Muscle layer of duodenum (tissue), 2 donors: Measurements from ENCODE around the gene PIAS4.
"Not testable (repeated sequence)": the region's sequence is repeated elsewhere in the genome, so short reads cannot be mapped to it uniquely, and the experiment has no call there.

Experiments used
- H3K27ac ChIP-seq: one replicate; pipeline ENCODE4 v1.7.0; 2013; ENCODE audit warnings: mild to moderate bottlenecking, low read length
- H3K27me3 ChIP-seq: one replicate; pipeline ENCODE4 v1.7.0; 2013; ENCODE audit warnings: low read depth, mild to moderate bottlenecking, control low read depth, low read length
- H3K36me3 ChIP-seq, 2 donors: one replicate each; pipeline ENCODE4 v1.7.0; 2013; ENCODE audit warnings: low read length in 2 of 2, control low read depth in 1 of 2, mild to moderate bottlenecking in 1 of 2; ENCODE audit not compliant: insufficient read depth in 2 of 2, control insufficient read depth in 1 of 2
- H3K4me1 ChIP-seq, 2 donors: one replicate each; pipeline ENCODE4 v1.7.0; 2013; ENCODE audit warnings: low read length in 2 of 2, mild to moderate bottlenecking in 2 of 2, control low read depth in 1 of 2, moderate library complexity in 1 of 2; ENCODE audit not compliant: insufficient read depth in 2 of 2, control insufficient read depth in 1 of 2
- H3K4me3 ChIP-seq, 2 donors: one replicate each; pipeline ENCODE4 v1.7.0; 2013; ENCODE audit warnings: low read length in 2 of 2, low read depth in 1 of 2, mild to moderate bottlenecking in 1 of 2
- H3K9me3 ChIP-seq, 2 donors: one replicate each; pipeline ENCODE4 v1.7.0; 2013; ENCODE audit warnings: low read length in 2 of 2, control low read depth in 1 of 2, mild to moderate bottlenecking in 1 of 2; ENCODE audit not compliant: control insufficient read depth in 1 of 2
- donor health status: healthy.

PIAS4 gene

DNA sequence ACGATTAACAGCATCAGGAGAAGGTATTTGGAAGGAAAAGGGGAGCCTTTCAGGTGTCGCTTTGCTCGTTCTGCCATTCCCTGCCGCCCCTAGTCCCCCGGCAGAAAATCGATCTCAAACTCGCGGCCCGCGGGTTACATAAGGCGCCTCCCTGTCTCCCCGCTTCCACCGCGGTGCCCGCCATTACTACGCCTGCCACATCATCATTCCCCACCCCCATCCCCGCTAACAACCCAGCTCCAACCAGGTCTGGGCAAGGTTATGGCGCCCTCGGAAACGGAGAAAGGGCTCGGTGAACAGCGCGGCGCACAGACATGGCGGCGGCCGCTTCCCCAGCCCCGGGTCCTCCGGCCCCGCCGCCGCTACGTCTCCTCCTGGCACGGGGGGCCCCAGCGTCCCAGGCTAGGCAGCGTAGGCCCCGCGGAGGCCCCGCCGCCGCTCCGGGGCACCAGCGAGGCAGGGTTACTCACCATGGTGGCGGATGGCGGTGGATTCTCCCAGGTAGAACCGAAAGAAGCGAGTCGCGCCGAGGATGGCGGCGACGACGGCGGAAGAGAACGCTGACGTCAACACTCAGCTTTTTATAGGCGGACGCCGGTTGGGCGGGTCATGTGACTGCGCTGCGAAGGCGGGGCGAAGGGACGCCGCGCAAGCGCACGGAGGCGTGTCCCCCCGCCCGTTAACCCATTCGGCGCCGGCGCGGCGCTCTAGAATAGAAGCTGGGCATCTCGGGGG lies 22.5 kb upstream of the PIAS4 start, which contains the start of gene EEF2:
TSS of gene EEF2 (minus strand) at position 556 of the 735 bp plus-strand sequence. CDS start at position 473, 83 bp downstream.
- H3K9me3 ChIP-seq: no peaks in the 10 kb centered on the region
- peak within 1 kb of the TSS; percentile 77 to 81 for H3K4me3 ChIP-seq
- peaks cover 8 to 47% of the 10 kb centered on the region in 2 donors for H3K4me1 ChIP-seq
- H3K27me3 ChIP-seq: no peaks in the 10 kb centered on the region
- peak within 1 kb of the TSS; percentile 95 for H3K27ac ChIP-seq
- peaks cover 41 to 42% of the 10 kb centered on the region in 2 donors for H3K36me3 ChIP-seq

DNA sequence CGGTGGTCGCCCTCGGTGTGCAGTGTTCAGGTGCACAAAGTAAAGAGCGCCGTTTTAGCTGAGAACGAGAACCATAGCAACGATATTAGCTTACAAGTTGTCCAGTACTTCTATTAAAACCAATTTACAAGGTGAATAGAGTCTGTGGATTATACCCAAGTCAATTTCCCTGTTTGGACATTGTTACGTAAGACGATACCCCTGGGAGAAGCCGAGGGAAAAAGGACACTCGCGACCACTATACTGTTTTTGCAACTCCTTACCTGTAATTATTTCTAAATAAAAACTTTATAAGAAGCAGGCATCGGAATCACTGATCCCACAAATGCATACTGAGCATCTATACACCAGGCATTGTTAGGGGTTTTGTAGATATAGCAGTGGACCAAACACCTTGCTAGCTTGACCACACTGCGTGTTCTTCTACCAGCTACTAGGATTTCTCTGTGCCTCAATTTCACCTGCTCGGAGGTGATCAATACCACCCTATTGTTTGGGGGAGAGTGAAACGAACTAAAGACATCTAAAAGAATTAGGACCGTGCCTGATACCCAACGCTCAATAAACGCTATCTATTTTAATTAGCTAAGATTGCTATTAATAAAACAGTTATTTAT lies 21.8 kb upstream of the PIAS4 start:
- Histone ChIP-seq H3K4me1 (peaks cover 8 to 47% of the 10 kb centered on the region in 2 donors), H3K36me3 (peaks cover 34 to 35% of the 10 kb centered on the region in 2 donors), H3K9me3 (no peaks in the 10 kb centered on the region), H3K27me3 (no peaks in the 10 kb centered on the region), H3K27ac (peak overlapping the region; percentile 53), H3K4me3 (peak overlapping the region; percentile 77 to 81)

DNA sequence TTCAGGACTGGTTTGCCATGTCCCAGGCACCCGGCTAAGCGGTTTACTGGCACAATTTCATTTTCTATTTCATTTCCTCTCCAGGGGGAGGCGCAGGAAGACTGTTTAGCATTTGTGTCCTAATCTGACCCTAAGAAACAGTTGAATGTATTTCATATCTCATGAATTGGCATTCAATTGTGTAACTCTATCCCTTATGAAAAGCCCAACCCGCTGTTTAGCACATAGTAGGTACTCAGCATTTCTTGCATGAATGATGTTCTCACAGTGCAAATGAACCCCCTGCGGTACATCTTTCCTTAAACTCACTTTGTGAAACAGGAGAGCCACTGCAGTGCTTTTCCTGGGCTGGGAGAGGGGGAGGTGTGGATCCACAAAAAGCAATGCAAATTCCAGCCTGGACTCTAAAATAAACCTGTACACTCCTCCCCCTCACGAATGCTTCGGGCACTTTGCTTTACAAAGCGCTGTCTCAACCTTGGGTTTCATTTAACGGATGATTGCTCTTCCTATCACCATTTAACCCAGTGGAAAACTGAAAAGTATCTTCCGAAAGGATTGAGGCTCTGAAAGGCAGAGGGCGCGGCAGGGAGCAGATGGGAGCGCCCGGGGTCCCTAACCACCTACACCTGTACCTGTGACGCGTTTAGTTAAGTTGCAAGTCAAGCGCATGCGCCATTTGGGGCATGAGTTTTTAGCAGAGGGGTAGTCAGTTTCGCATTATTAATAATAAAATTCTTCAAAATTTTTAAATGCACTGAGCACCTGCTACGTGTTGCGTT lies 21.1 kb upstream of the PIAS4 start:
- no peaks in the 10 kb centered on the region for H3K9me3 ChIP-seq
- no peaks in the 10 kb centered on the region for H3K27me3 ChIP-seq
- peaks cover 8 to 47% of the 10 kb centered on the region in 2 donors for H3K4me1 ChIP-seq
- H3K4me3 ChIP-seq: peak overlapping the region; percentile 77 to 81
- peaks cover 27 to 28% of the 10 kb centered on the region in 2 donors for H3K36me3 ChIP-seq
- H3K27ac ChIP-seq: peak overlapping the region; percentile 53

DNA sequence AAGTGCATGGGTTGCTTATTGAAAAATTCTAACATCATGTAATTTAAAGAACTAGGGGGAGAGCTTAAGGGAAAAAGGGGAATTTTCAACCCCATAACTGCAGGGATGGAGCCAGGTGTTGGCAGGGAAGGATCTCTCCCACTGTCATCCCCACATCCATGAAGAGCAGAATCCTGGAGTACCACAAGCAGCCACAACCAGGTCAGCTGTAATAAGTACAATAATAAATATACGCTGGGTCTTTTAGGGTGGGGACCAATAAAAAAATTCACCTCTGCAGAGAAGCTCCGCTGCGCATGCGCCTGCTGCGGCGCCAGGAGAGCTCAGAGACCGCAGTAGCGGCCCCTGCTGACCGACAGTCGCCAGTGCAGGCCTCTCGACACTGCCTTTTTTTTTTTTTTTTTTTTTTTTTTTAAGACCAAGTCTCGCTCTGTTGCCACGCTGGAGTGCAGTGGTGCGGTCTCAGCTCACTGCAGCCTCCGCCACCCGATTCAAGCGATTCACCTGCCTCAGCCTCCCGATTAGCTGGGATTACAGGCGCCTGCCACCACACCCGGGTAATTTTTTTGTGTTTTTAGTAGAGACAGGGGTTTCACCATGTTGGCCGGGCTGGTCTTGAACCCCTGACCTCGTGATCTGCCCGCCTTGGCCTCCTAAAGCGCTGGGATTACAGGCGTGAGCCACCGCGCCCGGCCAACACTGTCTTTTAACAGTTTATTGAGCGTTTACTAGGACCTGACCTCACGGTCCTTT lies 19.7 kb upstream of the PIAS4 start:
- no peak overlapping the region for H3K27ac ChIP-seq
- peaks cover 8 to 43% of the 10 kb centered on the region in 2 donors for H3K4me1 ChIP-seq
- peaks cover 13 to 15% of the 10 kb centered on the region in 2 donors for H3K36me3 ChIP-seq
- no peaks in the 10 kb centered on the region for H3K9me3 ChIP-seq
- H3K27me3 ChIP-seq: no peaks in the 10 kb centered on the region
- H3K4me3 ChIP-seq: peak overlapping the region in 1 of 2 donors; percentile 37

DNA sequence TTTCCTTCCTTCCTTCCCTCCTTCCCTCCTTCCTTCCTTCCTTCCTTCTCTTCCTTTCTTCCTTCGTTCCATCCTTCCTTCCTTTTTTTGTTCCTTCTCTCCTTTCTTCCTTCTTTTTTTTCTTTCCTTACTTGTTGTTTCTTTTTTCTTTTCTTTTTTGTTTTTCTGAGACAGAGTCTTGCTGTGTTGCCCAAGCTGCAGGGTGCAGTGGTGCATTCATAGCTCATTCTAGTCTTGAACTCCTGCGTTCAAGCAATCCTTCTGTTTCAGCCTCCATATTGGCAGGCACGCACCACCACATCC lies 16.8 kb upstream of the PIAS4 start:
- Histone ChIP-seq H3K4me3 (no peak overlapping the region), H3K27me3 (no peaks in the 10 kb centered on the region), H3K4me1 (peaks cover 0 to 24% of the 10 kb centered on the region in 2 donors), H3K9me3 (no peaks in the 10 kb centered on the region), H3K27ac (no peak overlapping the region), H3K36me3 (no peaks in the 10 kb centered on the region)

DNA sequence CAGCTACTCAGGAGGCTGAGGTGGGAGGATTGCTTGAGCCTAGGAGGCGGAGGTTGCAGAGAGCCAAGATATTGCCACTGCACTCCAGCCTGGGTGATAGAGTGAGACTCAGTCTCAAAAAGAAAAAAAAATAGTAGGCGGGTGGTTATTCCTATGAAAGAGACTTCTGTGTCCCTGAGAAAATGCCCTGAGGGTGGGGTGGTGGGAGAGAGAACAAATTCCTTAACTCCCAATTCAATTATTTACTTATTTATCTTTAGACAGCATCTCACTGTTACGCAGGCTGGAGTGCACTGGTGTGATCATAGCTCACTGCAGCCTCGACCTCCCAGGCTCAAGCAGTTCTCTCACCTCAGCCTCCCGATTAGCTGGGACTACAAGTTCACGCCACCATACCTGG lies 11.9 kb upstream of the PIAS4 start:
- no peaks in the 10 kb centered on the region for H3K4me1 ChIP-seq
- H3K4me3 ChIP-seq: no peak overlapping the region
- no peaks in the 10 kb centered on the region for H3K36me3 ChIP-seq
- no peaks in the 10 kb centered on the region for H3K9me3 ChIP-seq
- H3K27ac ChIP-seq: no peak overlapping the region
- no peaks in the 10 kb centered on the region for H3K27me3 ChIP-seq

DNA sequence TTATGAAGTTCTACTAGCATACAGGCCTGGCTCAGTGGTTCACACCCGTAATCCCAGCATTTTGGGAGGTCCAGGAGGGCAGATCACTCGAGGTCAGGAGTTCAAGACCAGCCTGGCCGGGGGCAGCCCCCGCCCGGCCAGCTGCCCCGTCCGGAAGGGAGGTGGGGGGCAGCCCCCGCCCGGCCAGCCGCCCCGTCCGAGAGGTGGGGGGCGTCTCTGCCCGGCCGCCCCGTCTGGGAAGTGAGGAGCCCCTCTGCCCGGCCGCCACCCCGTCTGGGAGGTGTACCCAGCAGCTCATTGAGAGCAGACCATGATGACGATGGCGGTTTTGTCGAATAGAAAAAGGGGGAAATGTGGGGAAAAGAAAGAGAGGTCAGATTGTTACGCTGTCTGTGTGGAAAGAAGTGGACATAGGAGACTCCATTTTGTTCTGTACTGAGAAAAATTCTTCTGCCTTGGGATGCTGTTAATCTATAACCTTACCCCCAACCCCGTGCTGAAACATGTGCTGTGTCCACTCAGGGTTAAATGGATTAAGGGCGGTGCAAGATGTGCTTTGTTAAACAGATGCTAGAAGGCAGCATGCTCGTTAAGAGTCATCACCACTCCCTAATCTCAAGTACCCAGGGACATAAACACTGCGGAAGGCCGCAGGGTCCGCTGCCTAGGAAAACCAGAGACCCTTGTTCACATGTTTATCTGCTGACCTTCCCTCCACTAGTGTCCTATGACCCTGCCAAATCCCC lies 8.7 kb upstream of the PIAS4 start:
- H3K9me3 ChIP-seq, H3K36me3 ChIP-seq, H3K27me3 ChIP-seq, H3K4me1 ChIP-seq, H3K27ac ChIP-seq, H3K4me3 ChIP-seq: not testable (repeated sequence)

DNA sequence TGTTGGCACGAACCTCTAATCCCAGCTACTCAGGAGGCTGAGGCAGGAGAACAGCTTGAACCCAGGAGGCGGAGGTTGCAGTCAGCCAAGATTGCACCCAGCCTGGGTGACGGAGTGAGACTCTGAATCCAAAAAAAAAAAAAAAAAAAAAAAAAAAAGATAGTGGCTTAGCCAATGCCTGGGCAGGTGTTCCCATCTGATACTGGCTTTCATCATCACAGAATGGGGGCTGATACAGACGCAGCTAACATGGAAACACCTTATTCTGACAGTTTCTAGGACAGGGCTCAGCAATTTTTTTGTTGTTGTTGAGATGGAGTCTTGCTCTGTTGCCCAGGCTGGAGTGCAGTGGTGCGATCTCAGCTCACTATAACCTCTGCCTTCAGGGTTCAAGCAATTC lies 6.7 kb upstream of the PIAS4 start:
- not testable (repeated sequence) for H3K27ac ChIP-seq, H3K9me3 ChIP-seq, H3K36me3 ChIP-seq, H3K4me1 ChIP-seq, H3K4me3 ChIP-seq, H3K27me3 ChIP-seq

DNA sequence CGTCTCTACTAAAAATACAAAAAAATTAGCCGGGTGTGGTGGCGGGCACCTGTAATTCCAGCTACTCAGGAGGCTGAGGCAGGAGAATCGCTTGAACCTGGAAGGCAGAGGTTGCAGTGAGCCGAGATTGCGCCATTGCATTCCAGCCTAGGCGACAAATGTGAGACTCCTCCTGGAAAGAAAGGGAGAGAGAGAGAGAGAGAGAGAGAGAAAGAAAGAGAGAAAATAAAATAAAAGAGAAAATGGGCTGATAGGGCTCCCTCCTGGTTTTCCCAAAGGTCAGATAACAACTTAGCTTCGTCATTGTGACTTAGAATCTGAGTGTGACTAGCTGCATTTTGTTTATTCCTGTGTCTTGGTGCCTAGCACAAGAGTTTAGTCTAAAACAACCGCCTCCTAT lies 2.1 kb upstream of the PIAS4 start:
- peaks cover 12 to 30% of the 10 kb centered on the region in 2 donors for H3K4me1 ChIP-seq
- not testable (repeated sequence) for H3K9me3 ChIP-seq, H3K4me3 ChIP-seq, H3K36me3 ChIP-seq, H3K27ac ChIP-seq, H3K27me3 ChIP-seq

DNA sequence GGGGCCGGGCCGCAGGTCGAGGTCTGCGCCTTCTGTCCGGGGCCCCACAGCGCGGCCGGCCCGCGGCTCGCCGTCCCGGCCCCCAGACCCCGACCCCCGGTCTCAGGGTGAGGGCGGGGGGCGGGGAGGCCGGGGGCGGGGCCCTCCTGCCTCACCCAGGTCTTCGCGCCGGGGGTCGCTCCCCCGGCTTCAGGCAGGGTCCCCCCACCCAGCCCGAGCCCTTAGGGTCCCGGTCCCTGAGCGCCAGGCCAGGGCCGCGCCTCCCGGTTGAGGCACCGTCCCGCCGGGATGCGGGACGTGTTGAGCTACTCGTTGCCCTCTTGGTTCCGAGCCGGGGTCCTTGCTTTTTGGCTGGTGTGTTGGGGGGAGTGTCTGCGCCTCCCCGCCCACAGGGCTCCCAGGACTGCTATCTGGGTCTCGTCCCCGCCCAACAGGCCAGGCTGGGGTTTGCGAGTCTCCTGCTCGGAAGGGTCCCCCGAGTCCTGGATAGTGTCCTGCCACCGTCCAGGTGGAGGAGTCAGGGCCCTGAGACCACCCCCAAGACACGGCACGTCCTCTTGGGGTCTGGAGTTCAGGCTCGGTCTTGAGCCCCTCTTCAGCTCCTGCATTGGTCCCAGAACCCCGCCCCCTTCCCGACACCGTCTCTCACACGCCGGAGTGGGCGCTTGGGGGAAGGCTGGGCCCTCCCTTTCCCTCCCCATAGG lies 452 bp downstream of the PIAS4 start:
- Histone ChIP-seq H3K4me3 (peak overlapping the region; percentile 78 to 95), H3K4me1 (peaks cover 12 to 48% of the 10 kb centered on the region in 2 donors), H3K27me3 (no peaks in the 10 kb centered on the region), H3K27ac (peak overlapping the region; percentile 63), H3K36me3 (peaks cover 0 to 5% of the 10 kb centered on the region in 2 donors), H3K9me3 (no peaks in the 10 kb centered on the region)
